NOMO-1 treated with DMSO at 0.1 percent for 48 hours (cell line): ENCODE measurements around the gene ITIH5.
"Not testable (repeated sequence)": the region's sequence is repeated elsewhere in the genome, so short reads cannot be mapped to it uniquely, and the experiment has no call there.

Experiments used
- DNase-seq: peaks from one replicate; lab custom pipeline; 2025; ENCODE audit not compliant: unreplicated experiment; lab: John Stamatoyannopoulos, UW

The ITIH5 gene

DNA sequence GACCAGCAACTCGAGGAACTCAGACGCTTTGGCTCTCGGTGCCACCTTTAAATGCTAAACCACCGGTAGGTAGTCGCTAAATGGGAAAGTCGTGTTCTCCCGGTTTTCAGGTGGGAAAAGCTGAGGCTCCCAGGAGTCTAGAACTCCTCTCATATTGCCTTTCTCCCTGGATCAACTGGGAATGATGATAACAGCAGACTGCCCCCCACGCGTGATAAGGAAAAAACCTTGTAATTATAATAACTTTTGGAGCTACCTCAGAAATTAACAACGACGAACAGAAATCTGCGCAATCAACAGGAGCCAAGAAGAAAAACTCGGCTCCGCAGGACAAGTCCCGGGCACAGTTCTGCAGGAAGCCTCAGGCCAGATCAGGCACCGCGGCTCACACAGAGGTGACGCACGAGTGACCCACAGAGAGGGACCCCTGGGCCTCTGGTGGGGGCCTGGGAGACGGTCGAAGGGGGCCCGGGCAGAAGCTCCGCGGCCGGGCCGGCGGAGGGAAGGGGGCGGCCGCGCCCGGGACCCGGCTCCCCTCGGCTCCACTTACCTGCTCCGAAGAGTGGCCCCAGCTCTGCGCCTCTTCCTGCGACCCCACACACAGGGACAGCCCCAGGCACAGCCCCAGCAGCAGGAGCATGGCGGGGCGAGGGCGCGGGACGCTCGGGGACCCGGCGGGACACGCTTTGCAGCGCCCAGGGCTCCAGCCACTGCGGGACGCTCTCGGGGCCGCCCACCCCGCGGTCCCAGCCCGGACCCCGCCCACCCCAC lies at the start of gene ITIH5:
TSS of gene ITIH5 (minus strand) at position 714 of the 771 bp plus-strand sequence. CDS start at position 640, 74 bp downstream.
- DNase-seq = no peak

DNA sequence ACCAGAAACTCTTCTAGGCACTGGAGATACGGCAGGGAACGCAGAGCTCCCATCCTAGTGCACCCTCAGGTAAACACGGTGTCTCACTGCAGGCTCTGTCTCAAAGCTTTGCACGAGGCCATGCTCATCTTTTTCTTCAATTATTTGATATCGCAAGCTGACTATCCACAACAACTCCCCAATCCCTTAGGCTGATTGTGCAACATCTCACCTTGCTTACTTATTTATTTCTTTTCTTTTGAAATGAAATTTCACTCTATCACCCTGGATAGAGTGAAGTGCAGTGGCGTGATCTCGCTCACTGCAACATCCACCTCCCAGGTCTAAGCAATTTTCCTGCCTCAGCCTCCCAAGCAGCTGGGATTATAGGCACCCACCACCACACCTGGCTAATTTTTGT lies 48.7 kb upstream of the ITIH5 start:
- DNase-seq = no peak

GRCh38 chr10:7711075-7711474 lies 44.3 kb upstream of the ITIH5 start:
- DNase-seq = not testable (repeated sequence)

DNA sequence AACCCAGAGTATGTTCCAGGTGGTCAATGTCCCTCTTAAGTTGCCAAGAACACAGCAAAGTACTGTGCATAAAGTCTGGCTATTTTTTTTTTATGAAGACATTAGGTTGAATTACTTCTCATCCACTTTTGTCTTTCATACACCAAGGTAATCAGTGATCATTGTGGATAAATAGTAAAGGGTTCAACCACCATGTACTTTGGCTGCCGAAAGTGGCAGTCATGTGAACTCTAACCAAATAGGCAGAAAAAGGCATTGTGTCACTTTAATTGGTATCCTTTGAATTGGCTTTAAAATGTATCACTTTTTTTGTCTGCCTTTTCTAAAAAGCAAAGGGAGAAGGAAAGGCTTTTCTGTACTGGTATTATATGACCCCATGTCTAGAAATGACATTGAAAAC lies 43.7 kb upstream of the ITIH5 start:
- no peak for DNase-seq

GRCh38 chr10:7708832-7709231 lies 42.1 kb upstream of the ITIH5 start:
- DNase-seq = no peak

GRCh38 chr10:7707858-7708622 lies 41.3 kb upstream of the ITIH5 start:
- no peak for DNase-seq

DNA sequence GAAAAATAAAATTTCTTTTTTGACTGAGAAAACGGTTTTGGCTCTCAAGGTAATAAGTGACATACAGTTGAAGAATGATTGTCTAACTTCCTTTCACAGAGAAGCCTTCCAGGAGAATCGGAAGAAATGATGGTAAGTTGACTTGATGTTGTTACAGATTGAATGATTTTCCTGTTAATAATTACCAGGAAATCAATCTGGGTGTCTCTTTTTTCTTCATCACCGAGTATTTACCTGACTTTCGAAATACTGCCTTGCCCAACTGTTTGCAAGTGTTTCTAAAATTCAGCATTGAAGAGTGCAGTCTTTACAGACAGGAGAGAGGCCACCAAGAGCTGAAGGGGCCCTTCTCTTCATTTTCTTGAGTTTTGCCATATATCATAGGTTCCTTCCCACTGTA lies 40.3 kb upstream of the ITIH5 start:
- DNase-seq = no peak

- no peak for DNase-seq
Observed at GRCh38 chr10:7706534-7707073, 39.8 kb upstream of the ITIH5 start.

DNA sequence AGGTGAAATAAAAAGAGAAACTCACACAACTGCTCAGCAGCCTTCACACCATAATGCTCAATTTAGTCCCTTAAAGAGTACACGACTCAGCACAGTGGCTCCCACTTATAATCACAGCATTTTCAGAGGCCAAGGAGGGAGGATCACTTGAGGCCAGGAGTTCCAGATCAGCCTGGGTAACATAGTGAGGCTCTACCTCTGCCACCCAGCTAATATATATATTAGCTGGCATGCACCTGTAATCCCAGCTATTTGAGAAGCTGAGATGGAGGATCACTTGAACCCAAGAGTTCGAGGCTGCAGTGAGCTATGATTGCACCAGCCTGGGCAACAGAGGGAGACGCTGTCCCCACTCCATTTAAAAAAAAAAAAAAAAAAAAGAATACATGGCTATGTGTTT lies 38.6 kb upstream of the ITIH5 start:
- no peak for DNase-seq

- DNase-seq = no peak
Observed at GRCh38 chr10:7704071-7705016, 37.6 kb upstream of the ITIH5 start.

DNA sequence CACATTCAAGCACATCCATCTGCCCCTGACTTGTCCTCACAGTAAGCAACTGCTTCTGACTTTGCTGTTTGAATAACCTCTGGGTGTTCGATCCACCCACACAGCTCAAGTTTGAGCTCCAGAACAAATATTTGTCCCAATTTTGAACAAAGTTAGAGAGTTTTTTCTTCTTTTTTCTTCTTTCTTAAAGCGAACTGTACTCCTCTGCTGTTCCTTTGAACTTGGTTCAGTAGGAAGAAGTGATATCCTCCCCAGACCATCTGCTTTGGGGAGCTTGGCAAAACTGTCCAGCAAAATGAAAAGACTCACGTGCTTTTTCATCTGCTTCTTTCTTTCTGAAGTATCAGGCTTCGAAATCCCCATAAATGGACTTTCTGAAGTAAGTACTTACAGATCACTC lies 36.4 kb upstream of the ITIH5 start, which contains the start of gene ITIH2:
TSS of gene ITIH2 (plus strand) at position 177 of the 400 bp plus-strand sequence. CDS start at position 296, 119 bp downstream.
- DNase-seq = no peak

- no peak for DNase-seq
Observed at GRCh38 chr10:7702288-7702812, 35.6 kb upstream of the ITIH5 start.

DNA sequence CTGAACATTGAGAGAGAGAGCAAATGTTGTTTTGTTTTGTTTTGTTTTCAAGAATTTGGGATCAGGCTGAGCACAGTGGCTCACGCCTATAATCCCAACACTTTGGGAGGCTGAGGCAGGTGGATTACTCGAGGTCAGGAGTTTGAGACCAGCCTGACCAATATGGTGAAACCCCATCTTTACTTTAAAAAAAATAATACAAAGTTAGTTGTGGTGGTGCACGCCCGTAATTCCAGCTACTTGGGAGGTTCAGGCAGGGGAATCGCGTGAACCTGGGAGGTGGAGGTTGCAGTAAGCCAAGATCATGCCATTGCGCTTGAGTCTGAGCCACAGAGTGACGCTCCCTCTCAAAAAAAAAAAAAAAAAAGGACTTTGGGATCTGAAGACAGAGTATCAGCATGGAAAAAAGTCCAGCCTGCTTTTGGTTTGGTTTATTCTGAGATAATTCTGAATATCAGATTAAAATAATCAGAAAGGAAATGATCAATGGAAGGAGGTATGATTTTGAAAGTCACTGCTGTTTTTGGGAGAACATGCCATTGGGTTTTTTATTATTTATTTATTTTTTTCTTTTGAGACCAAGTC lies 34.5 kb upstream of the ITIH5 start:
- no peak for DNase-seq

DNA sequence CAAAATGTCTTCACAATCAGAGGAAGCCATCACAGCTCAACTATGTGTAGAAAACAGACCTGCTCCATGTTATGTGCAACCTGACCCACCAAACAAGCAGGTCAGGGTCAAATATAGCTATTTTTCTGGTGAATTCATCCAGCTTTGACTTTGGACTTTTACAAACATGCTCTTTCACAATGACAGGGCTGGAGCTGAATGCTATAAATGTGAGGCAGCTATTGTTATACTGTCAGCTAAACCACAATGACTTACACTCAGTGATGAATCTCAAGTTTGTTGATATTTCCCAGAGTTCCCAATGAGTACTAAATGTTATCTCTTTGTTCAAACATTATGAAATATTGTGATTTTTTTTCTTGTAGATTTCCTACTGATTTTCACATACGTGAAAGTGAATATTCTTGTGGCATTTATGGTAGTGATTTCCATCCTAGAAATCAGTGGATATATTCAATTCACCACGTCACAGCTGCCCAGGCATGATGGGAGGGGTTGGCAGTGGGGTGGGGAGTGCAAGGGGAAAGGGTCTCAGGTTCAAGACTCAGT lies 33.9 kb upstream of the ITIH5 start:
- no peak for DNase-seq

DNA sequence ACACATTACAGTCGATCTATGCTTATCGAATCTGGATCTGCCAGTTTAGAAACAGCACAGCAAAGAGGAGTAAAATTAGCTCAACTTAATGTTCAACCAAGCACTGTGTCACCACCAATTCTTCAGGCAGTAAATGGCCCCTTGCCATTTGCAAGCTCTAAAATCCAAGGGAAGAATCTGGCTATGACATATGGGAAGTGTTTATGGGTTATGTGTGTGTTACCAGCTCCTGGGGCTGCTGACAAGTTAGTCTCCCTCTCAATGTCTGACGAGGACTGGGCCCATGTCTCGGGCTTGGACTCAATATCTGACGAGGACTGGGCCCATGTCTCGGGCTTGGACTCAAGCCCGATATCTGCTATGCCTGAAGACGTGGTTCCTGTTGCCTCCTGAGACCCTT lies 30.7 kb upstream of the ITIH5 start:
- no peak for DNase-seq

- no peak for DNase-seq
Observed at GRCh38 chr10:7696545-7696944, 29.8 kb upstream of the ITIH5 start.

DNA sequence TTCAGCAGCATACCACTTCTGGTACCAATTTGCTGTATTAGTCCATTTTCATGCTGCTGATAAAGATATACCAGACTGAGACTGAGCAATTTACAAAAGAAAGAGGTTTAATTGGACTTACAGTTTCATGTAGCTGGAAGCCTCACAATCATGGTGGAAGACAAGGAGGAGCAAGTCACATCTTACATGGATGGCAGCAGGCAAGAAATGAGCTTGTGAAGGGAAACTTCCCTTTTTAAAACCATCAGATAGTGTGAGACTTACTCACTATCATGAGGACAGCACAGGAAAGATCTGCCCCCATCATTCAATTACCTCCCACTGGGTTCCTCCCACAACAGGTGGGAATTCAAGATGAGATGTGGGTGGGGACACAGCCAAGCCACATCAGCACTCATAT lies 26.4 kb upstream of the ITIH5 start:
- DNase-seq = not testable (repeated sequence)

DNA sequence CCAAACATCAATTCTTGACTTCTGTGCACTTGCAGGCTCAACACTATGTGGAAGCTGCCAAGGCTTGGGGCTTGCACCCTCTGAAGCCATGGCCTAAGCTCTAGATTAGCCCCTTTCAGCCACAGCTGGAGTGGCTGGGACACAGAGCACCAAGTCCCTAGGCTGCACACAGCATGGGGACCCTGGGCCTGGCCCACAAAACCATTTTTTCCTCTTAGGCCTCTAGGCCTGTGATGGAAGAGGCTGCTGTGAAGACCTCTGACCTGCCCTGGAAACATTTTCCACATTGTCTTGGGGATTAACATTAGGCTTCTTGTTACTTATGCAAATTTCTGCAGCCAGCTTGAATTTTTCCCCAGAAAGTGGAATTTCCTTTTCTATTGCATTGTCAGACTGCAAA lies 25.6 kb upstream of the ITIH5 start:
- not testable (repeated sequence) for DNase-seq

DNA sequence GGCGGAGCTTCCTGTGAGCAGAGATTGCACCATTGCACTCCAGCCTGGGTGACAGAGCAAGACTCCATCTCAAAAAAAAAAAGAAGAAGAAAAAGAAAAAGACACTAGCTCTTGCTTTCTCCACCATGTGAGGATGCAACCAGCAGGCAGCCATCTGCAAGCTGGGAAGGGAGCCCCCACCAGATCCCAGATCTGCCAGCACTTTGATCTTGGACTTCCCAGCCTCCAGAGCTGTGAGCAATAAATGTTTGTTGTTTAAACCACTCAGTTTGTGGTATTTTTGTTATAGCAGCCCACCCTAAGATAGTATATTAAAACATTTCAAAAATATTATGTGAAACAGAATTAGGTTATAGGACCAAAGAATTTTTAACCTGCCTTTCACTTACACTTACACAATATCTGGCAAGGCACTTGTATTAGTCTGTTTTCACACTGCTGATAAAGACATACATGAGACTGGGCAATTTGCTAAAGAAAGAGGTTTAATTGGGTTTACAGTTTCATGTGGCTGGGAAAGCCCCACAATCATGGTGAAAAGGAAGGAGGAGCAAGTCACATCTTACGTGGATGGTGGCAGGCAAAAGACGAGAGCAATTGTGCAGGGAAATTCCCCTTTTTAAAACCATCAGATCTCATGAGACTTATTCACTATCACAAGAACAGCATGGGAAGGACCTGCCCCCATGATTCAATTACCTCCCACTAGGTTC lies 24.3 kb upstream of the ITIH5 start:
- DNase-seq = not testable (repeated sequence)
